Stimulated activated CD8-positive, alpha-beta memory T cell treated with anti-CD3 and anti-CD28 coated beads, Interleukin-2, amount 100 ng/mL, for 48 hours (primary cell): ENCODE results near the gene EFCAB12.
A peak's percentile ranks its signal among the peaks of the same experiment; 100 is the strongest.

ENCODE experiments used
- DNase-seq, 2 donors: peaks; one replicate each; pipeline ENCODE4 v3.0.0-alpha.2; 2020; ENCODE audit warnings: low read depth in 2 of 2

EFCAB12 gene

DNA sequence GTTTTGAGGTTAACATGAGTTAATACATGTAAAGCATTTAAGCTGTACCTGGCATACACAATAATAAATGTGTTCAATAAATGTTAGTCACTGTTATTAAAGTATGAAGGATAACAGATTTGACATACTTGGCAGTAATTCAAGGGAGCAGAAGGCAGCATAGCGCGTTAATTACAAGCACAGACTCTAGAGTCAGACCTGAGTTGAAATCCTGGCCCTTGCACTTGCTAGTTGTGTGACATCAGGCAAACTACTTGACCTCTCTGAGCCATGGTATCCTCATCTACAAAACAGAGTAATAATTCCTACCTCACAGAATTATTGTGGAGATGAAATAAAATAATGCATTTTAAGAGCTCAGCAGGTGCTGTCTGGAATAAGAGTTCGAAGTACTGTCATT, 17.0 kb upstream of the EFCAB12 start:
- no peak for DNase-seq

DNA sequence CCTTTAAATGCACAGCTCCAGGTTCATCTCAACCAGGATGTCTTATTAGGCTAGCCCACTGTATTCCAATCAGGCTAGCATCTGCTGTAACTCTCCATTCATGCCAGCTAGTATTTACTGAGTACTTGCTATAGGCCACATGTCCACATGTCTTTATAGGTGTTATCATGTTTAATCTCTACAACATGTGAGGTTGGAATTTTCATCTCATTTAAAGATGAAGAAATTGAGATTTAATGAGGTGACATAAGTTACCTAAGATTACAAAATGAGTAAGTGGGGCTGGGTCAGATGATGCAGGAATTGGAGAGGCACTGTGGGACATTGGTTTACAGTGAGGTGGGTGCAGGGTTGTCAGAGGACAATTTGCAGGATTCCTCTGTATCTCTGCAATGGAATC, 14.5 kb upstream of the EFCAB12 start:
- no peak for DNase-seq

DNA sequence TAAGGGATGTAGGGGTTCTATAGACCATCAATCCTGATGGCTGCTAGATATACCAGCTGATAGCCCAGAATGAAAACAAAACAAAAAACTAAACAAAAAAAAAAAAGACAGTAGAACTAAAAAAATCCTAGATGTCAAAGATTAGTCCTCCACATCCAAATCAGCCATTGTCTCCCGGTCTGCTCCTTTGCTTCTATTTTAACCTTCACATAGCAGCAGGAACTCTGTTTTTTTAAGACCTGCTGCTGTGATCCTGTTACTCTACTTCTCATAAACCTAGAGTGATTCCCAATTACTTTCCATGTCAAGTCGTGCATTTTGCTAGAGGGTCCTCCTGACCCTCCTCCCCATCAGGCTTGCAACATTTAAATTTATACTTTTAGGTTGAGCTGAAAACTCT, 14.1 kb upstream of the EFCAB12 start:
- DNase-seq, result no peak

DNA sequence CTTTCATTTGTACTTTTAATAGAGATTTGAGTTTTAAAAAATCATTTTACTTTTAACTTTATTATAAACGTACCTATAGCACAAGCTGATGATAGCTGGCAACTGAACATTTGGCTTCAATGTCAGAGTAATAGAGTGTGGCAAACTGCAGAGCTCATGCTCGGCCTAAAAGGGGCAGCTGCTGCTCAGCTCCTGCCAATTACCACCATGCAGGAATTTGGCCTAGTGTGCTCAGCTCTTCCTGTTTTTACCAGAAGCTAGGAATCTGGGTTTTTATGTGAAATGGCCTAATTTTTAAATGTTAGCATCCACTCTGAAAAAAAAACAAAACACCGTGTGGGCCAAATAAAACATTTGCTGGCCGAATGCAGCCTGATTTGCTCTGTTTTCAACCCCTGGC, 13.3 kb upstream of the EFCAB12 start:
- DNase-seq, result no peak

DNA sequence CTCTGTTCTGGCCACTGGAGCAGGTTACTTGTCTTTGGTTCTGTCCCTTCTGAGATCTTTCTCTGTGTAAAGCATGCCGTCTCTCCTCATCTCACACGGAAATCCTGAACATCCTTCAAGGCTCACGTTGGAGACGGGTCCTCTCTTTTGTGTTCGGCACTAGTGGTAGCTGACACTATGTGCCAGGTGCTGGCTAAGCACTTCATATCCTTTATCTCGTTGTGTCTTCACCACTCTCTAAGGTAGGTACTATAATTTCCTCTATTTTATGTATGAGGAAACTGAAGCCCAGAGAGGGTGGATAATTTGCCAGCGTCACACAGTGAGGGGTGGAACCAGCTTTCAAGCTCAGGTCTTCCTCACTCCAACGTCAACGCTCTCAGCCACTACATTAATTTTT, 12.8 kb upstream of the EFCAB12 start:
- DNase-seq, result no peak

DNA sequence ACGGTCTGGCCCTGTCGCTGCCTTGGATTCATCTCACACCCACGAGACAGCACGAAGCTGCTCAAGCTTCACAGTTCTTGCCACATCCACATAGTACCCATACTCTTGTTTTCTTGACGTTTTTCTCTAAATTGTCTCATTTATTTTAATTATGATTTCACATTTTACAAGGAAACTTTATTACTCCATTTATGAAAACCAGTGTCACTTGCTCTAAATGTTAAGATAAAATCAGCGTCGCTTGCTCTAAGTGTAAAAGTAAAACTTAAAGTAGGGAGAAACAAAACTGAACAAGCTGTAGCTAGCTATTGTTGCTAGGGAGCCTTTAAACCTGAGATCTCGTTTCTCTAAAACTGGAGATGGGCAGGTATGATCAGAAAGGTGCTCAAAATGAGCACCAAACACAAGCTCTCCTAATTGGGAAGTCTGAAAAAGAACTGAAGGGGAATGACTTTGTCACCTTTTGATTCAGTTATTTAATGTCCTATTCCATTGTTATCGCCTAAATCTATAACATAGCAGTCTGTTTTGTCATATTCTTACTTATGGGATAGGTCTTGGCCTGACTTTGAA, 12.3 kb upstream of the EFCAB12 start:
- no peak for DNase-seq

DNA sequence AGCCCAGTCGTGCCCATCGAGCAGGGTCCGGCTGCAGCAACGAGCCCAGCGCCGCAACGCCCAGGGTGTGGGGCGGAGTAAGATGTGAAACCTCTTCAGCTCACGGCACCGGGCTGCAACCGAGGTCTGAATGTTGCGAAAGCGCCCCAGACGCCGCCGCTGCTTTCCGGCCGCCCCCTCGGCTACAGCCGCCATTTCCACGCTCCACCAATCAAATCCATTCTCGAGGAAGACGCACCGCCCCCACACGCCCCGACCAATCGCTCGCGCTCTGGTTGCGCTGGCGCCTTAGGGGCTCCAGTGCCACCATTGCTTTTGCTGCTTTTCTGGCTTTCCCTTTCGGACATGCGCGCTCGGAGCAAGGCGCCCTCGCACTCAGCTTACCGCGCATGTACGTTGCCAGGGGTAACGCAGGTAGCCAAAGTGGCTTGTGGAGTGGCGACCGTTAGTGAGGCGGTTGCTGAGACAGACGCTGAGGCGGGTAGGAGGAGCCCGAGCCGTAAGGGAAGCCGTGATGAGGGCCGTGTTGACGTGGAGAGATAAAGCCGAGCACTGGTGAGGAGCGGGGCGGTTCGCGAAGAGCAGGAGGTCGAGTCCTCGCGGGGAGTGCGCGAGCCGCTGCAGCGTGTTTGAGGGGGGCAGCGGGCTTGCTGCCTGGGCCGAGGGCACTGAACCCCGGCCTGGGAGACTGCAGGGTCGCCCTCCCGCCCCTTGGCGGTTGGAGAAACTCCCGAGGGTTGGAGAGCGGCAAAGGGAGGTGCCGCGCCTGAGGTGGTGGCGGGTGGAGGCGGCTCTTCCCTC, 11.6 kb upstream of the EFCAB12 start, which contains the start of the genes IFT122 and MBD4:
TSS of gene IFT122 (plus strand) at position 408 of the 801 bp plus-strand sequence. CDS start at position 515, 107 bp downstream.
TSS of gene MBD4 (minus strand) at position 132 of the 801 bp plus-strand sequence. CDS start at position 17, 115 bp downstream.
- peak; percentile 94 to 99 for DNase-seq

DNA sequence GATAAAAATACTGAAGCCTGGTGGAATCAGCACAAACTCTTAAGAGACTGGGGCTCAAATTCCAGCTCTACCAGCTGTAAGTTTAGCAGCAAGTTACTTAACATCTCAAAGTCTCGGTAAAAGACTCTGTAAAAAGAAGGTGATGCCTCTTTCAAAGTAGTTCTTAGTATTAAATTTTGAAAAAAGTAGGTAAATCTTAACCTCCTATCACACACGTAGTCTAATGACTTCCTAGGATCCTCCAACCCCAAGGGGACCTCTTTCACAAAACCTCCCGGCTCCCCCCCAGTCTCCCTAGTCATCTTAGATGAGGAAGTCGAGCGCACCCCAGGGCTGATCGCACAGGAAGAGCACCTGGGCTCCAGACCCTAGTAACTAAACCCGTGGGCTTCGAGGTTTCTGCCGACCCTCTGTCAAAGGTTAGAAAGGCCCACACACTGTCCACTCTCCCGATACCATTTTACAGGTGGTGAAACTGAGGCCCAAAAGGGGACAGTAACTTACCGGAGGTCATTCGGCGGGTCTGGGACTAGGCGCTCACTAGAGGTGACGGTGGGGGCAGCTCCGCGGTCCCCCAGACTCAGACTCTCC, 10.9 kb upstream of the EFCAB12 start:
- peak; percentile 15 to 34 for DNase-seq

DNA sequence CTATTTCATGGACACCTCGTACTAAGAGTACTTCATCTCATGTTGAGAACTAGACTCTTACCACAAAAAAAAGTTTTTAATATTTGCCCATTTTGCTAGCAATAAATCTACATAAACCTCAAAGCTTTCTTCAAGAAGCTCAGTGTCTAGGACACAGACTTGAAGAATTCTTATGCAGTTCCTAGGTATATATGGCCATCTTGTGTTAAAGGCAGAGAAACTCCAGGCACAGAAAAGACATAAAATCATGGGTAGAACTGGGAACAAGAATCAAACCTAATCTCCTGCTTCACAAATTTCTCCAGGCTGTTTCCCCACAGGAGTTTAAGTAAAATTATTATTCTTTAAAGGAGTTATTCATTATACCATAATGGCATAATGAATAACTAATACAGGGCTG, 6.9 kb upstream of the EFCAB12 start:
- no peak for DNase-seq

DNA sequence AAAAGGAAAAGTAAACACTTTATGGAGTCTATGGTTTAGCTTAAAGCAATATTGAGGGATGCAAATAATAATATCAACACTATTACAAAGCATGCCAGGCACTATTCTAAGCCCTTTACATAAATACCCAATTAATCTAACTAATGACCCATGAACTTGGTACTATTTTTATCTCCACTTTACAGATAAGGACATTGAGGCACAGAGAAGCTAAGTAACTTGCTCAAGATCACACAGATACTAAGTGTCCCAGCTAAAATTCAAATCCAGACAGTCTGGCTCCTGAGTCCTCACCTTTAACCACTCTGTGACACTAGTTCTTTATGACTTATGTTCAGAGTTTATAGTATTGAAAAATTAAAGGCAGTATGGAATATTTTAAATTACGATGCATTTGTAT, 5.7 kb upstream of the EFCAB12 start:
- DNase-seq, result no peak

DNA sequence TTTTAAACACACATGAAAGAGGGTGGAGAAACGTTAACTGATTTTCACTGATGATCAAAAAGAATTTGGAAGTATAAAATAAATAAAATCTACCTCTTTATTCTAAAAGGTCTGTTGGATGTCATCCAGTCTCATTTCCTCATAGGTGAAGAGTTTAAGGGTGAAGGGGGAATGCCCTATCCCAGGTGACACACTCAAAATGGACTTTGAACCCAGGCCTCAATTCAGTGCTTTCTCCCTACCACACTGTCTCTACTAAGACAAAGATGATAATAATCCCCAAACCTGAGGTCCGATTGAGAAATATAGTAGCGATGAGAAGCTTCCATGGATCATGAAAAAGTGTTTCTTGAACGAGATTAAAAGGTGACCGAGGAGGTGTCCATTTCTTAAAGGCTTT, 5.1 kb upstream of the EFCAB12 start:
- DNase-seq, result no peak

DNA sequence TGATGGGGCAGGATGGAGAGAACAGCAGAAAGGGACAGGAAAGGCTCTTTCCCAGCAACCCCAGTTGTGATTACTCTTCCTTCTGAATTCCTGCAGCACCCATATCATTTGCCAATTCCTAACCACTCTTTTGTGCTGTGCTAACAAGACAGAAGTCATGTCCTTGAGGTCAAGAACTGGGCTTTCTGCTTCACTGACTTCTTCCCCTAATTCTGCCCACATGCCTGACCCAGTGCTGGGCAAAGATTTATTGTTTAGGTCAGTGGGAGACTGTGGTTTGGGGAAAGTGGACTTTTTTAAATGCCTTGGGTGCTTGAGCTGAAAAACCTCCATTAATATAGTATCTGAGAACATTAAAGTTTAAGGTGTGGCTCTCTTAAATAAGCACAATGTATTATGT, 4.2 kb upstream of the EFCAB12 start:
- no peak for DNase-seq

DNA sequence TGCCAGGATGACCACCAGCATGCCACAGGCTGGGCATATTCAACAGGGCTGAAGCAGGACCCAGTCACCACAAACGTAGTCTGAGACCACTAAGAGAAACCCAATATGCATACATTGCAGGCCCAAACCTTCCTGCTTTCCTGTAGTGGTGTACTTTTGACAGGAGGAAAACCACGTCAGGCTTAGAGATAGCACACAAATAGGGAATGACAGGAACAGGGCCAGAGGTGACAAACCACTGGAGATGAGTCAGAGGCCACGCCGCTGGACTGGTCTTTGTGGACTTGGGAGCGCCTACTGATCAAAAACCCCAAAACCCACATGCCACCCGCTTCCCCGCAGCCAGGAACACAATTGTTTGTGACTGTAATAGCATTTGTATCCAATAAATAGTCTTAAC, 3.6 kb upstream of the EFCAB12 start:
- no peak for DNase-seq

DNA sequence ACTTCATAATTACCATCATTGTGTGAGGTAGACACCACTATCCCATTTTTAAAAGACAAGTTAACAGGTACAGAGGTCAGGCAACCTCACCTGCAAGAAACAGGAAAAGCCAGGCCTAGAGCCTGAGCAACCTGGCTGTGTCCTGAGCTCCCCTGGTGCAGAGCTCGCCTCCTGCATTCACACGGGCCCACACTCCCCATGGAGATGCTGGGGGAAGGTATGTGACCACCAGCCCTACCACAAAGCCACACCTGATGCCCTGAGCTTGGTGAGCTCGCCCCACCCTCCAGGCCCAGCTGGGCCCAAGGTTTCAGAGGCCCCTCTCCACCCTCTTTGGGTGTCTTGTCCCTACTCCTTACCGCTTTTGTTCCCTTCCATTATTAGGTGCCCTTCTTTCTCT, 1.2 kb upstream of the EFCAB12 start:
- DNase-seq, result no peak

DNA sequence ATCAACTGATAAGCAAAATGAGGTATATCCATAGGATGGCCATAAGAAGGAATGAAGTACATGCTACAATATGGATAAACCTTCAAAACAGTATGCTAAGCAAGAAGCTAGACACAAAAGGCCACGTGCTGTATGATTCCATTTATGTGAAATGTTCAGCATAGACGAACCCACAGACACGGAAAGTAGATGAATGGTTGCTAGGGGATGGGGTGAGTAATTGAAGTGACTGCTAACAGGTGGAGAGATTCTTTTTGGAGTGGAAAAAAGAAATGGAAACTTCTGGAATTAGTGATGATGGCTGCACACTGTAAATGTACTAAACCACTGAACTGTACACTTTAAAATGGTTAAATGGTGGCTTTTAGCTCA, 630 bp upstream of the EFCAB12 start:
- DNase-seq, result no peak

DNA sequence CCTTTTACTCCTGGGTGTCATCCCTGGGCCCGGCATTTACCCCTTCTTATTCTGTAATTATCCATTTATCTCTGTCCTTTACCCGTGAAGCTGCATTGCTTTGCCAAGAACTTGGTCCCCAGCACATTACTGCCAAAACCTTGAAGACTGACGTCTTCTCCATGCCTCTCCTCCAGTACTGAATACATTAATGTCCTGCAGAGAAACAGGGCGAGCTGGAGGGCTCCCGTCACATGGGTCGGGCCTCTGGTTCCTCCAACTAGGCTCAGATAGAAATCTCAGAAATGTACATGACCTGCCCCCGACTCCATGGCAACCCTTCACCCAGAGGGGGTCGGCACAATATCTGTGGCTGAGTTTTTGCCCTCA, 445 bp downstream of the EFCAB12 start:
- no peak for DNase-seq

DNA sequence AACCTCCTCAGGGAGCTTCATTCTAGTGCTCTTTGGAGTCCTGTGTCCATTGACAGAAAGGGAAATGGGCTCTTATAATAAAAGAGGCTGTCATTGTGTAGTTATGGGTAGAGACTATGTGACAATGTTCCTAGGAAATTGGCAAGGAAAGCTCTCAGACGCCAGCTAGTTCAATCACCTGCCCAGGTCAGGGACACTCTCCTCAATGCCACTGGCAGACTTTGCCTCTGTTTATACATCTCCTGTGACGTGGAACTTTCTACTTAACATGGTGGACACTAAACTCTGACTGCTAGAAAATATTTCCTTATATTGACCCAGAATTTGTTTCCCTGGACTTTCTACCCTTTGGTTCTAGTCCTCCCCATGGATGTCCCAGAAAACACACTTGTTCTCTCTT, 2.8 kb downstream of the EFCAB12 start:
- DNase-seq, result no peak

DNA sequence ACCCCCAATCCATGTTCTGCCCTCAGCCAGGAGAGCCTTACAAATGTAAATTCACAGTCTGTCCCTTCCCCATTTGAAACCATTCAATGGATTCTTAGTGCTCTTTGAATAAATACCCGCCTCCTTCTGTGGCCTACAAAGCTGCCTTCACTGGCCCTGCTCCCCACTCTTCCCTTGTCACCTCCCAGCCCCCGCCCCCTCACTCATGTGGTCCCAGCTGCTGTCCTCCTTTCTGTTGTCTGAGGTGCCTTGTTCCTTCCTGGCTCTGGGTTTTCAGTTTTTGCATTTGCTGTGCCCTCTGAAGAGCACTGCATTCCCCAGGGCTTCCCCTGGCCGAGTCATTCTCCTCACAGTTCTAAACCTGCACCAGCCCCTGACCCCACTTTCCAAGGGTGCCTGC, 3.2 kb downstream of the EFCAB12 start:
- no peak for DNase-seq

DNA sequence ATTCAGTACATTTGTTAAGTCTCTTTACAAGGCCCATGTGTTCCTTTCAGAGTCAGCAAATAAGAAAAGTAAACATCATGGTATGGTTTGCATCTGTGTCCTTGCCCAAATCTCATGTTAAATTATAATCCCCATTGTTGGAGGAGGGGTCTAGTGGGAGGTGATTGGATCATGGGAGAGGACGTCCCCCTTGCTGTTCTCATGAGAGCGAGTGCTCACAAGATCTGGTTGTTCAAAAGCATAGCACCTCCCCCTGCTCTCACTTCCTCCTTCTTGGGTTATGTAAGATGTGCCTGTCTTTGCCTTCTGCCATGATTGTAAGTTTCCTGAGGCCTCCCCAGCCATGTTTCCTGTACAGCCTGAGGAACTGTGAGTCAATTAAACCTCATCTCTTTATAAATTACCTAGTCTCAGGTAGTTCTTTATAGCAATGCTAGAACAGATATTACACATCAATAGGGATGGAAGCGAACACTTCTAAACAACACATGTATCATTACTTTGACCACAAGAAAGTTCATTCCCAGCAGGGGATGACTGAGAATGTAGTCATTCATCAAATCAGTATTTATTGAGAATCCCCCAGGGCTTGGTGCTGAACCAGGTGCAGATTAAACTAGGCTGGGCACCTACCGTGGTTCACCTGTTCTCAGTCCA, 4.1 kb downstream of the EFCAB12 start:
- DNase-seq, result no peak

DNA sequence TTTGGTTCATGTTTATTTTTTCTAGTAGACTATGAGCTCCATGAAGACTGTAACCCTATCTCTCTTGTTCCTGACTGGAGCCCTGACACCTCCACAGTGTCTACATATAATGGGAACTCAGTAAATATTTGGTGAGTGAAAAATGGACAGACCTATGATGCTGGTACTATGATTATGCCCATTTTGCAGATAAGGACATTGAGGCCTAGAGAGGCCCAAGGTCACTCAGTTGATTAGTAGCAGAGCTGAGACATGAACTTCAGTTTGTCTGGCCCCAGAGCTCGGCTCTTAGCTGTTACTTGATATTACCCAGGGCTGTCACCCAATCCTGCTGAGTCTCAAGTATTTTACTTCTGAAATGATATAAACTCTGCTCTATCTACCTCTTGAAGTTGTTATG, 5.5 kb downstream of the EFCAB12 start:
- DNase-seq, result no peak

DNA sequence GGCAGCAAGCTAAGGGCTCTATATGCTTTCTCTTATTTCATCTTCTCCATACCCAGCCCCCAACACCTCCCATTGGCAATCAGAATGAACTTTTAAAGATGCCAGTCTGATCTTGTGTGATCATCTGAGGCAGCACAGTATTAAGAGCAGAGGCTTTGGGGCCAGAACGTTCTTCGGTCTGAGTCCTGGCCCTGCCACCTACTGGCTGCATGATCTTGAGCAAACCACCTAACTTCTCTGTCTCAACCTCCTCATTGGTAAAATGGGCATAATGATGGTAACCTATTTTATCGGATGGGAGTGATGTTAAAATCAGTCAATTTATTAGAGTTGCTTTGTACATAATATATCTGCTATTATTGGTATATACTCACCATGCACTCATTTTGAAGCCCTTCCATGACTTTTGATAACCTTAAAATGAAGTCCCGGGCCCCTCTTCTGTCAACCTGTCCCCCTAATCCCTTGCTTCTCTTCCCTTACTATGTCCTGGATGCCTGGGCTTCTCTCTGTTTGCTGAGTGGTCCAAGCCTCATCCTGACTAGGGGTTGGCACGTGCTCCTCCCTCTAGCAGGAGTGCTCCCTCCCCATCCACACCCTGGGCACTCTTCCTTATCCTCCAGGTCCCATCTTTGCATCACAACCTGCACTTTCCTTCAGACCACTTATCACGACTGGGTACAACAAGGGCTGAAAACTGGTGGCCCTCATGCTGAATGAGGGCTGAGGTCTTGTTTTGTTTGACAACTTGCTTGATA, 6.3 kb downstream of the EFCAB12 start:
- DNase-seq, result no peak
